ENCODE data around the gene CCL27. TPM values are rescaled to one million over a fixed set of nuclear protein-coding genes. Genes with fewer than 3 reads are reported as not detected.

CCL27 gene
- total RNA-seq, 1 experiment from 2014 or later, result not detected

- Histone ChIP-seq H3K36me3 (ENCODE audit: control insufficient read depth, insufficient read depth, low read length) (no peaks in the 10 kb centered on the region), H3K9me3 (no peaks in the 10 kb centered on the region), H3K27me3 (replicated peaks; ENCODE audit: control insufficient read depth, insufficient read depth, low read length) (no peaks in the 10 kb centered on the region), H3K4me3 (ENCODE audit: low read depth, low read length) (no peak overlapping the region), H3K4me1 (no peaks in the 10 kb centered on the region)
- H3K4me1 Mint-ChIP-seq (ENCODE audit: low read depth, unreplicated experiment), result no peaks in the 10 kb centered on the region
- H3K27me3 Mint-ChIP-seq (ENCODE audit: insufficient read depth, unreplicated experiment), result peaks cover 16% of the 10 kb centered on the region
- DNase-seq, result no peak
- TF ChIP-seq, protein P1, sequence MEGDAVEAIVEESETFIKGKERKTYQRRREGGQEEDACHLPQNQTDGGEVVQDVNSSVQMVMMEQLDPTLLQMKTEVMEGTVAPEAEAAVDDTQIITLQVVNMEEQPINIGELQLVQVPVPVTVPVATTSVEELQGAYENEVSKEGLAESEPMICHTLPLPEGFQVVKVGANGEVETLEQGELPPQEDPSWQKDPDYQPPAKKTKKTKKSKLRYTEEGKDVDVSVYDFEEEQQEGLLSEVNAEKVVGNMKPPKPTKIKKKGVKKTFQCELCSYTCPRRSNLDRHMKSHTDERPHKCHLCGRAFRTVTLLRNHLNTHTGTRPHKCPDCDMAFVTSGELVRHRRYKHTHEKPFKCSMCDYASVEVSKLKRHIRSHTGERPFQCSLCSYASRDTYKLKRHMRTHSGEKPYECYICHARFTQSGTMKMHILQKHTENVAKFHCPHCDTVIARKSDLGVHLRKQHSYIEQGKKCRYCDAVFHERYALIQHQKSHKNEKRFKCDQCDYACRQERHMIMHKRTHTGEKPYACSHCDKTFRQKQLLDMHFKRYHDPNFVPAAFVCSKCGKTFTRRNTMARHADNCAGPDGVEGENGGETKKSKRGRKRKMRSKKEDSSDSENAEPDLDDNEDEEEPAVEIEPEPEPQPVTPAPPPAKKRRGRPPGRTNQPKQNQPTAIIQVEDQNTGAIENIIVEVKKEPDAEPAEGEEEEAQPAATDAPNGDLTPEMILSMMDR (IDR thresholded peaks at IDR 0.05; ENCODE audit: insufficient read depth in 1 of 2, low read depth in 1 of 2, low read length in 1 of 2, severe bottlenecking in 1 of 2, unreplicated experiment in 1 of 2), result no peak
- H3K36me3 Mint-ChIP-seq (ENCODE audit: insufficient read depth, unreplicated experiment), result no peaks in the 10 kb centered on the region
- no peak overlapping the region for H3K27ac Mint-ChIP-seq (ENCODE audit: unreplicated experiment)
- H3K4me3 Mint-ChIP-seq (ENCODE audit: unreplicated experiment), result no peak overlapping the region
- no TSS peak for BruUV-seq (replicated peaks)
- POLR2A ChIA-PET, result no interaction called here
- CTCF ChIA-PET, result no interaction called here
- no peaks in the 10 kb centered on the region for H3K9me3 Mint-ChIP-seq (ENCODE audit: unreplicated experiment)
- intact Hi-C loops (cut with micrococcal nuclease; ENCODE audit: unreplicated experiment), result loop anchor here (10.0 kb wide), 1 partner anchor 55 kb away; the partner anchor contains the start of gene IL11RA
Observed at GRCh38 chr9:34709196-34709978, 46.9 kb upstream of the CCL27 start.

DNA sequence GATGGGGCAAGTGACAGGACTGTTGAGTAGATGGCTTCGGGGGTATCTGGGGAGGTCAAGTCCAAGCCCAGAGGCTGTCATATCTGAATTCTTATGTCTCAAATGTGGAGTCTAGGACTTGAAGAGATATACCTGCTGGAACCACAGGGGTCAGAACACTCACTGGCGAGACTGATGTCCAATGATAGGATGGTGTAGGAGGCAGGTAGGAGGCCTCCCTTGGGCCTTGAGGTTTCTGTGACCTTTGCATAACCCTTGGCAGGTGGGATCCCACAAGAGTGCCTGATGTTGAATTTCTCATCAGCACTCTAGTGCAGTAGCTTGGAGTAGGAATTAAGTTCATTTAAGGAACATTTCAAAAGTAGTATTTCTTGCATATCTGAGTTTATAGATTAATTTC lies 44.7 kb upstream of the CCL27 start:
- no peak overlapping the region for H3K4me3 ChIP-seq (ENCODE audit: low read depth, low read length)
- Mint-ChIP-seq H3K36me3 (ENCODE audit: insufficient read depth, unreplicated experiment) (no peaks in the 10 kb centered on the region), H3K27ac (ENCODE audit: unreplicated experiment) (no peak overlapping the region), H3K27me3 (ENCODE audit: insufficient read depth, unreplicated experiment) (peaks cover 4% of the 10 kb centered on the region), H3K4me1 (ENCODE audit: low read depth, unreplicated experiment) (no peaks in the 10 kb centered on the region), H3K9me3 (ENCODE audit: unreplicated experiment) (no peaks in the 10 kb centered on the region), H3K4me3 (ENCODE audit: unreplicated experiment) (no peak overlapping the region)
- POLR2A ChIA-PET, result no interaction called here
- no peaks in the 10 kb centered on the region for H3K27me3 ChIP-seq (replicated peaks; ENCODE audit: control insufficient read depth, insufficient read depth, low read length)
- H3K9me3 ChIP-seq, result no peaks in the 10 kb centered on the region
- BruUV-seq (replicated peaks), result no TSS peak
- DNase-seq, result no peak
- H3K36me3 ChIP-seq (ENCODE audit: control insufficient read depth, insufficient read depth, low read length), result no peaks in the 10 kb centered on the region
- TF ChIP-seq, protein P1 (IDR thresholded peaks at IDR 0.05; ENCODE audit: insufficient read depth in 1 of 2, low read depth in 1 of 2, low read length in 1 of 2, severe bottlenecking in 1 of 2, unreplicated experiment in 1 of 2), result no peak
- intact Hi-C loops (cut with micrococcal nuclease; ENCODE audit: unreplicated experiment), result loop anchor here (10.0 kb wide), 1 partner anchor 52 kb away; the partner anchor contains the start of gene IL11RA
- no peaks in the 10 kb centered on the region for H3K4me1 ChIP-seq
- CTCF ChIA-PET, result no interaction called here

- Mint-ChIP-seq H3K9me3 (ENCODE audit: unreplicated experiment) (no peaks in the 10 kb centered on the region), H3K27me3 (ENCODE audit: insufficient read depth, unreplicated experiment) (peaks cover 10% of the 10 kb centered on the region), H3K36me3 (ENCODE audit: insufficient read depth, unreplicated experiment) (no peaks in the 10 kb centered on the region), H3K4me3 (ENCODE audit: unreplicated experiment) (peak overlapping the region; percentile 36), H3K27ac (ENCODE audit: unreplicated experiment) (no peak overlapping the region), H3K4me1 (ENCODE audit: low read depth, unreplicated experiment) (peaks cover 6% of the 10 kb centered on the region)
- no peaks in the 10 kb centered on the region for H3K36me3 ChIP-seq (ENCODE audit: control insufficient read depth, insufficient read depth, low read length)
- H3K4me1 ChIP-seq, result no peaks in the 10 kb centered on the region
- TF ChIP-seq, protein P1 (IDR thresholded peaks at IDR 0.05; ENCODE audit: insufficient read depth in 1 of 2, low read depth in 1 of 2, low read length in 1 of 2, severe bottlenecking in 1 of 2, unreplicated experiment in 1 of 2), result peak; percentile 82 to 98
- H3K4me3 ChIP-seq (ENCODE audit: low read depth, low read length), result peak overlapping the region; percentile 37
- ChIA-PET CTCF (interaction anchor here (0.5 to 2.1 kb wide), 16 partner anchors 9 to 244 kb away, joined by 3 to 25 read pairs (median 3); partner anchors contain the start of genes FAM219A and GALT), POLR2A (interaction anchor here (0.6 kb wide), 1 partner anchor 116 kb away, joined by 3 read pairs; no protein-coding TSS in a partner anchor)
- DNase-seq, result peak; percentile 74 to 83
- no TSS peak for BruUV-seq (replicated peaks)
- no peaks in the 10 kb centered on the region for H3K9me3 ChIP-seq
- intact Hi-C loops (cut with micrococcal nuclease; ENCODE audit: unreplicated experiment), result loop anchor here (1.0 to 10.0 kb wide), 4 partner anchors 27 to 90 kb away; partner anchors contain the start of genes IL11RA and RPP25L
- no peaks in the 10 kb centered on the region for H3K27me3 ChIP-seq (replicated peaks; ENCODE audit: control insufficient read depth, insufficient read depth, low read length)
Observed at GRCh38 chr9:34701769-34702736, 39.6 kb upstream of the CCL27 start.

All from Caco-2 (cell line).